ENCODE measurements around the gene ZNF276.
"Not testable (repeated sequence)": the region's sequence is repeated elsewhere in the genome, so short reads cannot be mapped to it uniquely, and the experiment has no call there.

Gene ZNF276

GRCh38 chr16:89695875-89696669, 25.3 kb upstream of the ZNF276 start:
- no peak for DNase-seq (ENCODE audit: low spot score)

DNA sequence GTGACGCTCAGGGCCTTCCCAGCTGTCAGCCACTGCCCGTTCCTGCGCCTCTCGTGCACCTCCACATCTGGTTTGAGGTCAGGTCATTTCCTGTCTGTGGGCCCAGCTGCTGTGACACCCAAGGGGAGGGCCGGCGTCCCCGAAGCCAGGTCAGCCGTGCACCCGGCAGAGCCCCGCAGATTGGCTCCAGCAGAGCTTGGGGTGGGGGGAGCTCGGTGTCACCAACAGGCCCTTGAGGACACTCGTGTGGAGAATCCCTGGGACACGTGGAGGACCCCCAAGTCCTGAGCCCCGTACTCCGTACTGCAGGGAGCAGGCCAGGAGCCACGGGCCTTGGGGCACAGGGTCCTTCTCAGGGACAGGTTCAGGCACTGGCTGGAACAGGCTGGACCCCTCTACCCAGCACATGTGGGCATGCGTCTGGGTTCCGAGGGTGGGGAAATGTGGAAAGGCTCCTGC, 24.6 kb upstream of the ZNF276 start:
- DNase-seq (ENCODE audit: low spot score), result no peak

DNA sequence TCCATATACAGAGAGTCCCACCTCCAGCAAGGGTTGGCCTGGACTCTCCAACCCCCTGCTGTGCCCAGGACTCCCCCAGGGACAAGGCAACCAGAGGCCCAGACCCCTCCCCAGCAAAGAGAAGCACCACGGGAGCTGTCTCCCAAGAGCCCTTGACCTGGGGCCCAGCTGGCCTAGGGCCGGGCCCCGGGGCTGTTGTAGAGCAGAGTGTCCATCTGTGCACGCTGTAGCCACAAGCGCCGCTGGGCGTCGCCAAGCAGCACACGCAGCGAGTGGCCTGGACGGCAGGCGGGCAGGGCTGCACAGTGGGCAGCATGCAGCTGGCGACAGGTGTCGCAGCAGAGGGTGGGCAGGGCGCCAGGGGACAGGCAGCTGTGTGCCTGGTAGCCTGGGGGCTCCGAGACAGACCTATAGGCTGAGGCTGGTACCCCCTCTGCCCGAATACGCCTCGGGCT, 24.1 kb upstream of the ZNF276 start:
- no peak for DNase-seq (ENCODE audit: low spot score)

DNA sequence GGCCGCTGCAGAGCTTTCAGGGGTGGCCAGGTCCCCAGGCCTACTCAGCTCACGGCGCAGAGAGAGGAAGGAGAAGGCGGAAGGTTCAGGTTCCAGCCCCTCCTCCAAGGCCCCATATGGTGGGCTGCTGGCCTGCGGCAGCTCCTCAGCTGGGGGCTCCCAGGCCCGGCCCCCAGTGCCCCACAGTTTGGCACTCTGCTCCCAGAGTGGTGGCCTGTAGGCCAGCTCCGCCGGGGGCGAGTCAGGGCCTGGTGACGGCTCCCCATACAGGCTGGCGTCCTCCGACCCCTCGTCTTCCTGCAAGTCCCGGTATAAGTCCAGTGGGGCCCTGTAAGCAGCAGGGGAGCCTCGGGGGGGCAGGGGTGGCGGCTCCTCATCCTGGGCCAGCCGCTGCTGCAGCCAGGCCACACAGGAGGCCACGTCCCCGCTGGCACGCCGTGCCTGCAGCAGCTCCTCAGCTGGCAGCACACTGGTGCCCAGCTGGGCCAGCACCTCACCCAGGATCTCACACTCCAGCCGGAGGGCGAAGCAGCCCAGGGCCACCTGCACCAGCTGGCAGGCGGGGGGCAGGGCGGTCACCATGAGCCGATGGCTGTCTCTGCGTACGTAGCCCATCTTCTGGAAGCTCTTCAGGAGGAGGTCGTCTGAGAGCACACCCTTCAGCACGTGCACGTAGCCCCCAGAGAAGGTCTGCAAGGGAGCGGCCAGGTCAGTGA, 23.6 kb upstream of the ZNF276 start:
- no peak for DNase-seq (ENCODE audit: low spot score)

DNA sequence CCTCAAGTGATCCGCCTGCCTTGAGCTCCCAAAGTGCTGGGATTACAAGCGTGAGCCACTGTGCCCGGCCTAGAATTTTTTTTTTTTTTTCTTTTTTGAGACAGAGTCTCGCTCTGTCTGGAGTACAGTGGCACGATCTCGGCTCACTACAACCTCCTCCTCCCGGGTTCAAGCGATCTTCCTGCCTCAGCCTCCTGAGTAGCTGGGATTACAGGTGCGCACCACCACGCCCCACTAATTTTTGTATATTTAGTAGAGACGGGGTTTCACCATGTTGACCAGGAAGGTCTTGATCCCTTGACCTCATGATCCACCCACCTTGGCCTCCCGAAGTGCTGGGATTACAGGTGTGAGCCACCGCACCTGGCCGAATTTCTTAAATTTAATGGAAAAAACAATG, 22.6 kb upstream of the ZNF276 start:
- not testable (repeated sequence) for DNase-seq (ENCODE audit: low spot score)

GRCh38 chr16:89699629-89700099, 21.7 kb upstream of the ZNF276 start:
- not testable (repeated sequence) for DNase-seq (ENCODE audit: low spot score)

- peak; percentile 99 for DNase-seq (ENCODE audit: low spot score)
Observed at GRCh38 chr16:89700100-89700648, 21.2 kb upstream of the ZNF276 start.

DNA sequence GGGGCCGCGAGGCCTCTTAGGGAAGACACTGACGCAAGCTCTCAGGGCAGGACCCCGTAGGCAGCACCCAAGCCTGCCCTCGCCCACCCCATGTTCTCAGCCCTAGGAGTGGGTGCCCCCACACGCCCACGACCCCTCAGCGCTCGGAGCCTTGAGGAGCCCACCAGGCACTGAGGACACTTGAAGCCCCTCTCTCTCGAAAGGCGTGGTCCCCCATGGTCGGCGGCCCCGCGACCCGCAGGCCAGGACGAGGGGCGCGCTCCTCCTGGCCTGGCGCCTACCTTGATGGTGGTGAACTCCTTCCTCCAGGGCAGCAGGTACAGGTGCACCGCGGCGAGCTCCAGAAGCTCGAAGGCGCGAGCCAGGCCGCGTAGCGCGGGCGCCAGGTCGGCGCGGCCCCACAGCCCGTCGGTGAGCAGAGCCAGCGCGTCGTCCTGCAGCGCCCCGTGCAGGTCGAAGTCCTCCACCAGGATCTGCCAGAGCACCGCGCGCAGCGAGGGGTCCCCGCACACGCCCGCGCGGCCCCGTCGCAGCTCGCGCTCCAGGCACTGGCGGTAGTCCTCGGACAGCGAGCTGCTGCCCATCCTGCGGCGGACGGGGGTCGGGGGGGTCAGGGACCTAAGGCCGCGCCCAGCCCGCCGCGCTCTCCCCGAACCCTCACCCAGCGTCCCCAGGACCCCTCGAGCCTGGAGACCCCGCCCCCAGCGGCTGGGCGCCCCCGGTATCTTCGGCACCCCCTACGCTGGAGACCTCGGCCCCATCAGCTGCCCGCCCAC, 20.5 kb upstream of the ZNF276 start:
- peak; percentile 78 for DNase-seq (ENCODE audit: low spot score)

DNA sequence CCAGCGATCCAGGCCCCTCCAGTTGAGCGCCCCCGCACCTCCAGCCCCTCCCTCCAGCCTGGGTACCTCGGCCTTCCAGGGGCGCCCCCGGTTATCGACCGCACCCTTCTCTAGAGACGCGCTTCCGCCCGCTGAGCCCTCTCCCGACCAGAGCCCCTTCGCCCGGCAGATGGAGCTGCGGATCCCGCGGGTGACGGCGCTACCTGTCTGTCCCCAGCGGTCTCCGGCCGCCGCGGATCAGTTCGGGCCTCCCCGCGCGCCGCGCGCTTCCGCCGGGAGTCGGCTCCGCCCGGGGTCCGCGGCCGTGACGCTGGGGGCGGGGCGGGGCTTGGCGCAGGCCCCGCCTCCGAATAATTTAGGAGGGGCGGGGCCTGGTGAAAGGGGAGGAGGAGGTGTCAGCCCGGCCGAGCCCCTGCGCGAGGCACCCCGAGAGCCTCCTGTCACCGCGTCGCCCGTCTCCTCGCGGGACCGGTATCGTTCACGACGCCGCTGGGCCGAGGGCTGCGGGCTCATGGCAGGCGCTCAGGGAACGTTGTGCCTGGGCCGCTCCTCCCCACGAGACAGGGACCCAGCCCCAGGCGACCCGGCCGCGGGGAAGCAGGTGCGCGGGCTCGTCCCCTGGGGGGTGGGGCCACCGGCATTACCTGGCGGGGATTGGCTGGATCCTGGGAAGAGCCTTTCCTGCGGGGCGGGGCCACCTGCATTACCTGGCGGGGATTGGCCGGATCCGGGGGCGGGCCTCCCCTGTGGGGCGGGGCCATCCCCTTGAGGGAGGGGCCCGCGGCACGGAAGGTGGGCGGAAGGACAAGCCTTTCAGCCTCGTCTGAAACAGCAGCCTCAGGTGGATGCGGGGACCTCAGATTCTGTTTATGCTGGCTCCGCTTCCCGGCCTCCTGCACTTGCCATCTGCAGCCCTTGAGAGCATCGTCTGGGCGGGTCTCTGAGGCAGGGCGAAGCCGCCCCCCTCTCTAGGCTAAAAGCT, 19.6 kb upstream of the ZNF276 start, which contains the start of gene SPATA2L:
SPATA2L (minus strand) TSS at position 281 of the 982 bp plus-strand sequence. CDS start 473 bp downstream, outside the sequence.
- DNase-seq (ENCODE audit: low spot score), result peak; percentile 98

DNA sequence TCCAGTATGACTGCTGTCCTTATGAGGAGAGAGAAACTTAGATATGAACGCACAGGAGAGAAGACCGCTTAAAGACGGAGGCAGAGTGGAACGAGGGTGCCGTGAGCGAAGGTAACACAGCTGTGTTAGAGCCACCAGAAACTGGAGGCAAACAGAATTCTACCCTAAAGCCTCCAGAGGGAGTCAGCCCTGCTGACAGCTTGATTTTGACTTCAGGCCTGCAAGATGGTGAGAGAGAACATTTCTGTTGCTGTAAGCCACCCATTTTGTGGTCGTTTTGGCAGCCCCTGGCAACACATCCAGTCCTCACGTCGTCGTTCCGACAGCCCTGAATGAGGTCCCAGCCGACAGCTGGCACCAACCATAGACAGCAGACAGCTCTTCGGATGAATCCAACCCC, 17.1 kb upstream of the ZNF276 start:
- no peak for DNase-seq (ENCODE audit: low spot score)

- no peak for DNase-seq (ENCODE audit: low spot score)
Observed at GRCh38 chr16:89705006-89705405, 16.3 kb upstream of the ZNF276 start.

DNA sequence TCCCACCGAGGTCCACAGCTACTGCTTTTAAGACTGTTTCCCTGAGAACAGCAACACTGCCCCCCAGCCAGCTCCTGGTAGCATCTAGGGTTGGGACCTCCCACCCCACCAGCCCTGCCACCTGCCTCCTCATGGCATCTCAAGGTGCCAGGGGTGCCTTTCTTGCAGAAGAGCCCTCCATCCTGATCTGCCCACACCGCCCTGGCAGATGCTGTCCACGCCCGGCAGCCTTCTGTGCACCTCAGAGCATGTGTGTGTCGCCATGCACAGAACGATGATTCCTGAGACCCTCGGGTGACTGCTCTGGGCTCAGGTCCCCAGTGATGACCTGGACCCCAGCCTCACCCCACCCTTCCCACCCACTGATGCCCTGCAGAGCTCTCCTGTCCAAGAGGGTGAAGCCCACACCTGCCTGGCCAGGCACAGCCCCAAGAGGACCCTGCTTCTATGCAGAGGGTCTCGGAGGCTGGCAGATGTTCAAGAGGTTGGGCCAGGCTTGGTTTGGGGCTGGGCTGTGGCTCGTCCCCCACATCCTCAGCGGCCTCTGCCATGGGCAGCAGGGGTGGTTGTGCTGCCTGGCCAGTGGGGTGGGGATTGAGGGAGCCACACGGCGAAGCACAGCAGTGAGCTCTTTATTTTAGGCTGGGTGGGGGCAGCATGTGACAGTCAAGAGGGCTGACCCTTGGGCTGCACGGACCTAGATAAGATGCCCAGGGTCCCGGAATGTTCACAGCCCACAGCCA, 14.6 kb upstream of the ZNF276 start:
- DNase-seq (ENCODE audit: low spot score), result no peak

GRCh38 chr16:89707695-89708094, 13.6 kb upstream of the ZNF276 start:
- no peak for DNase-seq (ENCODE audit: low spot score)

GRCh38 chr16:89708481-89708931, 12.8 kb upstream of the ZNF276 start:
- DNase-seq (ENCODE audit: low spot score), result no peak

- no peak for DNase-seq (ENCODE audit: low spot score)
Observed at GRCh38 chr16:89709166-89709565, 12.2 kb upstream of the ZNF276 start.

GRCh38 chr16:89709716-89710432, 11.5 kb upstream of the ZNF276 start:
- no peak for DNase-seq (ENCODE audit: low spot score)

DNA sequence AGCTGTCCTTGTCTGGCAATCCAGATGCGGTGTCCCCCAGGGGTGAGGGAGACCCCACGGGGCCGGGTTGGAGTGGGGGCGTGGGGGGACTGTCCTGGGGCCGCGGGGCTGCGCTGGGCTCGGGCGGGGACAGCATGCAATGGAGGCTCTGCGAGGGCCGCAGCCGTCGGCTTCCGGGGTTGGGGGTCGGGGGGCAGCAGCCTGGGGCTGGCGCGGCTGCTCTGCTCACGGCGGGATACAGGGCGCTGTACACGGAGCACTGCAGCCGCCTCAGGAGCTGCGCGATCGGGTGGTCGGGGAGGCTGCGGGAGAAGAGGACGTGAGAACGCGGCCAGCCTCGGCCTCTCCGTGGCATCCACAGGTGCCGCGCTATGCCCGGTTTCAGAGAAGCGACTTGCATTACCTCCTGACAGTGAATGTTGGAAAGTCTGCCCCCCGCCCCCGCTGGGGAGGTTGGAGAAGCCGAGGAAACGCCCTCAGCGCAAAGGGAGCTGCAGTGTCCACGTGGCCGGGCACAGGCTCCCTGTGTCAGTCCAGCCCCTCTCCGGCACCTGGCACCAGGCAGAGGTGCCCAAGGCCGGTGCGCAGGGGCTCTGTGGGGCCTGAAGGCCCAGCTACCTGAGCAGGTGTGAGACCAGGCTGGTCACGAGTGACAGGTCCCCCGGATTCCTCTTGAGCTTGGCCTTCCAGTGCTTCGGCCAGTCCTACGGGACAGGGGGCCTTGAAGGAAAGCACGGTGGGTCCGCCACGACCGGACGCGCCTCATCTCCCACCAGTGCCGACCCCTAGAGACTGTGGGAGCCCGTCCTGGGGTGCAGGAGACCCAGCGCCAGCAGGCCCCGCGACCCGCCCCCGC, 10.4 kb upstream of the ZNF276 start:
- DNase-seq (ENCODE audit: low spot score), result no peak

- DNase-seq (ENCODE audit: low spot score), result peak; percentile 83
Observed at GRCh38 chr16:89711601-89712273, 9.6 kb upstream of the ZNF276 start.
